NCI-H1694 treated with DMSO at 0.1 percent for 48 hours (cell line): ENCODE data around the gene PEAK1.

Experiments
- DNase-seq: peaks from one replicate; lab custom pipeline; 2025; lab: John Stamatoyannopoulos, UW

The PEAK1 gene

GRCh38 chr15:77402740-77403379 is 17.0 kb downstream of the PEAK1 start:
- no peak for DNase-seq

GRCh38 chr15:77400258-77400657 is 19.6 kb downstream of the PEAK1 start:
- no peak for DNase-seq

- no peak for DNase-seq
Observed at GRCh38 chr15:77398927-77399326, 21.0 kb downstream of the PEAK1 start.

GRCh38 chr15:77396692-77397091 is 23.2 kb downstream of the PEAK1 start:
- DNase-seq = no peak

- no peak for DNase-seq
Observed at GRCh38 chr15:77395013-77395774, 24.7 kb downstream of the PEAK1 start.

GRCh38 chr15:77393471-77393840 is 26.4 kb downstream of the PEAK1 start:
- no peak for DNase-seq

GRCh38 chr15:77392762-77393470 is 27.0 kb downstream of the PEAK1 start:
- DNase-seq = no peak

GRCh38 chr15:77391372-77391951 is 28.4 kb downstream of the PEAK1 start:
- DNase-seq = no peak

GRCh38 chr15:77387365-77388105 is 32.4 kb downstream of the PEAK1 start:
- DNase-seq = no peak

- DNase-seq = no peak
Observed at GRCh38 chr15:77386626-77387025, 33.3 kb downstream of the PEAK1 start.

- no peak for DNase-seq
Observed at GRCh38 chr15:77384589-77385359, 35.1 kb downstream of the PEAK1 start.

- DNase-seq = no peak
Observed at GRCh38 chr15:77384086-77384485, 35.8 kb downstream of the PEAK1 start.

- DNase-seq = no peak
Observed at GRCh38 chr15:77380033-77380432, 39.9 kb downstream of the PEAK1 start.

GRCh38 chr15:77376770-77377169 is 43.1 kb downstream of the PEAK1 start:
- no peak for DNase-seq

GRCh38 chr15:77375133-77375532 is 44.8 kb downstream of the PEAK1 start:
- DNase-seq = no peak

- no peak for DNase-seq
Observed at GRCh38 chr15:77373441-77373840, 46.5 kb downstream of the PEAK1 start.

- no peak for DNase-seq
Observed at GRCh38 chr15:77371850-77372563, 47.9 kb downstream of the PEAK1 start.

GRCh38 chr15:77370580-77370979 is 49.3 kb downstream of the PEAK1 start:
- DNase-seq = no peak

GRCh38 chr15:77369168-77369567 is 50.7 kb downstream of the PEAK1 start:
- no peak for DNase-seq

GRCh38 chr15:77367631-77368030 is 52.3 kb downstream of the PEAK1 start:
- DNase-seq = no peak

- DNase-seq = no peak
Observed at GRCh38 chr15:77361456-77361855, 58.4 kb downstream of the PEAK1 start.
